Stimulated activated CD4-positive, alpha-beta T cell treated with anti-CD3 and anti-CD28 coated beads, Interleukin-2, amount 100 ng/mL, for 48 hours (primary cell): ENCODE measurements around the gene ERAS.
A peak's percentile ranks its signal among the peaks of the same experiment; 100 is the strongest.
"Not testable (repeated sequence)": the region's sequence is repeated elsewhere in the genome, so short reads cannot be mapped to it uniquely, and the experiment has no call there.

Source experiments
- DNase-seq, 2 donors: peaks; one replicate each; pipeline ENCODE4 v3.0.0-alpha.2; 2020

ERAS gene

GRCh38 chrX:48798318-48798717 is 28.0 kb upstream of the ERAS start:
- no peak for DNase-seq

- no peak for DNase-seq
These were observed 25.6 kb upstream of the ERAS start for GRCh38 chrX:48800574-48801279.

DNA sequence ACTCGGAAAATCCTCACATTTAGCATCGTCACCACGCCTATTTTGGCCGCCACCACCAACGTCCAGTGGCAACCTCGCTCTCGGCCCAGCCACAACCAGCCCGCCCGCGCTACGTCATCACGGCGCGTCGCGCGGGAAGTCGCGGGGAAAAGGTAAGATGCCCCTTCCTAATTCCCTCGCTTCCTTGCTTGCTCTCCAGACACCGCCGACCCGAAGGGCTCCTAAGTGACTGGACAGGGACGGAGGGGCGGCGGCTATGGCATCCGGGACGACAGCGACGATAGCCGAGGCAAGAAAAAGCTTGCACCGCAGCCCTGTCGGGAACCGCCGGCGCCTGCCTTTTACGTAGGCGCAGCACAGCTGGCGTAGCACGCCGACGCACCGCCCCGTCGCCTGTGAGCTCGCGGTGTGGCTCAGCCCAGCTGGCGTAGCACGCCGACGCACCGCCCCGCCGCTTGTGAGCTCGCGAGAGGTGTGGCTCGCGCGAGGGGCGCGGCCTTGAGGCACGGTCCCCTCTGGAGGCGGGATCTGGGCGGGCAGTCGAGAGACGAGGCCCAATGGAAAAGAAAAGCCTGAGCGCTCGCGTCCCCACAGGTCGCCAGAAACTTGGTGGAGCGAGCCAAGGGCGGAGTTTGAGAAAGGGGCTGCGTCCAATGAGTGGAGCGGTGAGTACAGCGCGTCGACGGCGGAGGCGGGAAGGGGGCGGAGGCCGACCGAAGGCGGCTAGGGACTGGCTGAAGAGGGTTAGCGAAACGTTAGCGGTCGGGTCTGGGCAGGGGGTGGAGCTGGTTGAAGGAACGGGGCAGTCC is 24.8 kb upstream of the ERAS start, which contains the start of gene HDAC6:
HDAC6 (plus strand) TSS at position 788 of the 809 bp plus-strand sequence. CDS start 626 bp downstream, outside the sequence.
- peak; percentile 82 to 83 for DNase-seq

DNA sequence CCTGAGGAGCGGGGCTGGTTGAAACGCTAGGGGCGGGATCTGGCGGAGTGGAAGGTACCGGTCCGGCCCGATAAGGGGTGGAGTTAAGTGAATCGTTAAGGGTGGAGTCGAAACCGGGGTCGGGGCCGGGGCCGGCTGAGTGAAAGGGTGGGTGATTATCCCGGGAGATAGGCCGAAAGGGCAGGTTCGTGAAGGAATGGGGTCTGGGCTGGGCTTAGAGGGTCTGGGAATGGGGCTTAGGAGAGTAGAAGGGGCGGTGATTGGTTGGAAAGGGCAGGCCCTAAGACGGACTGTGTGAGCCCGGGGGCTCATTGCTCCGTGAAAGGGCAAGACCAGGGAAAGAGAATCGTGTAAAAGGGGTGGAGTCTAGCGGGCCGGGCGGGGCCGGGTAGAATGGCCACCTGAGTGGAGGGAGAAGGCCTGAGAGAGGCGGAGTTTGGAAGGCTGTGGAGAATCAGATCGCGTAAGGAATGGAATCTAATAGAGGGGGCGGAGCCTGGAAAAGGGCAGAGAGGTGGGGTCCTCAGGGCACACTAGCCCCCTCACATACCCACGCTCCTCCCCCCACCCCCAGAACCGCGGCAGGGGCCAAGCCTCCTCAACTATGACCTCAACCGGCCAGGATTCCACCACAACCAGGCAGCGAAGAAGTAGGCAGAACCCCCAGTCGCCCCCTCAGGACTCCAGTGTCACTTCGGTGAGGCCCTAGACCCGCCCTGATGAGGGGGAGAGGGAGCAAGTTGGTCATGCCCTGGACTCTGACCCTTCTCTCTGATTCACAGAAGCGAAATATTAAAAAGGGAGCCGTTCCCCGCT is 24.0 kb upstream of the ERAS start:
- DNase-seq, result peak; percentile 46 to 59

GRCh38 chrX:48802905-48803200 is 23.5 kb upstream of the ERAS start:
- DNase-seq, result no peak

DNA sequence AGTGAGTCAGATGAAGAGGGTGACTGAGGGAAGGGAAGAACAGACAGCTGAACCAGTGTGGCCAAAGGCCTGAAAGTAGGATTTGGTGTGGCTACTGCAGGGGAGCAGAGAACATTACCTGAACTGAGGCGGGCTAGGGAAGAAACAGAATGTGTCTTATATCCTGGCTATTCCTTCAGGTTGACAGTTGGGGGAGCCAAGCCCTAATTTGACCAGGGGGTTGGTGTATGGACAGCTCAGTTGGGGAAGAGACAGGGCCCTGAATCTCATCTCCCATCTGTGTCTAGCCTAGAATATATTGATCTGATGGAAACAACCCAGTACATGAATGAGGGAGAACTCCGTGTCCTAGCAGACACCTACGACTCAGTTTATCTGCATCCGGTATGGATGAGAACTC is 20.2 kb upstream of the ERAS start:
- no peak for DNase-seq

DNA sequence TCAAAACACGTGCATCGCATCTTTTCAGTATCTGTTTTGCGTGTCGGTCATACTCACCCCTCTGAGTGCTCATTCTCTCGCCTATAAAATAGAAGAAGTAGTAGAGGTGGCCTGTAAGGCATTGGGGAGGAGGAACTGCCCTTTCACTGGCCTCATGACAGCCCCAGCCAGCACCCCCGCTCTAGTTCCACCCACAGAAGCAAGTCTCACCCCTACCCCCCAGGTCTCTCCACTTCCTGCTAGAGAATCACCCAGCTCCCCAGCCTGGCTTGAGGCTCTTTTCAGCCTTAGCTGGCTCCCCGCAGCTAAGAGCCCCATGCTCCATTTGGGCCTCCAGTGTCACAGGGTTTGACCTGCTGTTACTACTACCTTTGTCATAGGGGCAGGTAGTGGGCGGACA is 12.7 kb upstream of the ERAS start:
- no peak for DNase-seq

GRCh38 chrX:48814722-48815121 is 11.6 kb upstream of the ERAS start:
- DNase-seq, result no peak

- DNase-seq, result no peak
These were observed 11.0 kb upstream of the ERAS start for GRCh38 chrX:48815266-48815665.

- DNase-seq, result no peak
These were observed 10.1 kb upstream of the ERAS start for GRCh38 chrX:48816014-48816810.

DNA sequence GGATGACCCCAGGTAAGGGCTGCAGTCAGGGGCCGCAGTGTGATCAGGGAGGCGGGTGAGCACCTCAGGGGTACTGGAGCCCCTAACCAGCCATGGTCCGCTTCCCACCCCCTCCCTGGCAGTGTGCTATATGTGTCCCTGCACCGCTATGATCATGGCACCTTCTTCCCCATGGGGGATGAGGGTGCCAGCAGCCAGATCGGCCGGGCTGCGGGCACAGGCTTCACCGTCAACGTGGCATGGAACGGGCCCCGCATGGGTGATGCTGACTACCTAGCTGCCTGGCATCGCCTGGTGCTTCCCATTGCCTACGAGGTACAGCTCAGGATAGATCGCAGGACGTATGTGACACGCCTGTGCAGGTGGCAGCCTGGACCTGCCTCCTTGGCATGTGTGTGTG is 8.2 kb upstream of the ERAS start:
- DNase-seq, result no peak

GRCh38 chrX:48818866-48819265 is 7.4 kb upstream of the ERAS start:
- DNase-seq, result no peak

- not testable (repeated sequence) for DNase-seq
These were observed 6.9 kb upstream of the ERAS start for GRCh38 chrX:48819394-48819793.

GRCh38 chrX:48823053-48823452 is 3.3 kb upstream of the ERAS start:
- no peak for DNase-seq

GRCh38 chrX:48824066-48824465 is 2.2 kb upstream of the ERAS start:
- DNase-seq, result no peak

DNA sequence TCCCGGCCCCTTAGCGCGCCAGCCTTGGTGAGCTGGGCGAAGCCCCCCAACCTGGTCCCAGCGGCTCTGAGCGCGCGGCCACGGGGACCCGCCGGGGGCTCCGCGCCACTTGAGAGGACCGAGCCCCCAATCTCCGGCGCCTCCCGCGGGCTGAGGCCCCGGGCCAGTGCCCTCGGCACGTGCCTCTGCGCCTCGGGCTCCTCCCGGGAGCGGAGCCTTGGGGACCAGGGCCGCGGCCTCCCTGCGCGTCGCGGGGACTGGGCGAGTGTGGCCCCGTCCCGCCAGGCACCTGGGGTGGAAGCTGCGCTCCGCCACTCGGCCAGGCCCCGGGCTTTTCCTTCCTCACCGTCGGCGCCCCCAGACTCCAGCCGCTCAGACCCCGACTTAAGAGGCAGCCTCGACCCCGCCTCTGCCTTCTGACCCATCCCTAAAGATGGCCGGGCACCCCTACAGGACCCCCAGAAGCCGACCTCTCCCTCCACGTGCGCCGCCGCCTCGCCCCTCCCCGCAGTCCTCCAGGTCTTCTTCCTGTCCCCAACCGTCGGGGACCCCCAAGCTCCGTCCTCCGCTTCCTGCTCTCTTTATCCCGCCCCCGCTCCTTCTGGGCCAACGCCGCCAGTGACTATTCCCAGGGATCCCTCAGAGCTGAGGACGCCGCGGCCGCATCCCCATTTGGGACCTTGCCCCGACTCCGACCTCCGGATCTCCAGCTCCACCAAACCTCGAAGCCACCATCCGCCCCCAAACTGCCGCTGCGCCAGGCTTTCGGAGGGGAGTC is 752 bp downstream of the ERAS start:
- no peak for DNase-seq

- no peak for DNase-seq
These were observed 1.3 kb downstream of the ERAS start for GRCh38 chrX:48827654-48827968.

GRCh38 chrX:48829016-48829735 is 2.9 kb downstream of the ERAS start:
- DNase-seq, result no peak

DNA sequence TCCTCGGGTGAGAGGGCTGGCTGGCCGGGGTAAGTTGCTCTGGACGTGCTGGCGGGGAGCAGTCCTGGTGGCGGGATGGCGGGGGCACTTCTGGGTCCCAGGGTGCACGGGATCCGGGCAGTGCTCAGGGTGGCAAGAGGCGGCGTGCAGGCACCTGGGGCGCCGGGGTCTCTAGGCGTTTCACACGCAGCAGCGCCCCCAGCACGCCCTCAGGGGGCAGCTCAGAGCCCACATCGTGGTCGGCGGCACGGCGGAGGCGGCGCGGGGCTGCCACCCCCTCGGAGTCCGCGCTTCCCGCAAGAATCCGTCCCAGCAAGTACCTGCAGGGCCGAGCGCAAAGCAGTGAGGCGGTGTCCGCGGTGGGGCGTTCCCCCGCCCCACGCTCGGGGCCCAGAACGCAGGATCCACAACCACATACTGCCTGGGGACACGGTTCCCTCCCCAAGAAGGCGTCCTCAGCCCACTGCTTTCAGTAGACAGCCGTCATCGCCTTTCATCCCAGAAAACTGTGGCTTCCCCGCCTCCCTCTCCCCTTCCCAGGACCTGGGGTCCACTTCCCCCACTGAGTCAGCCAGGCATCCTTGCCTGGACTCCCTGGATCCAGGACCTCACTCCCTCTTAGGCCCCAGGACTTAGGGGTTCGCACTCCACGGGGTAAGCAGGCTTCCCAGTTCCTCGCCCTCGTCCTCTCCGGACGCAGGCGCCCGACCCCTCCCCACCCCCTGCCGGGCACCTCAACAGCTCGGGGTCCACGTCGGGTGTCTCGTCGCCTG is 5.0 kb downstream of the ERAS start:
- no peak for DNase-seq

DNA sequence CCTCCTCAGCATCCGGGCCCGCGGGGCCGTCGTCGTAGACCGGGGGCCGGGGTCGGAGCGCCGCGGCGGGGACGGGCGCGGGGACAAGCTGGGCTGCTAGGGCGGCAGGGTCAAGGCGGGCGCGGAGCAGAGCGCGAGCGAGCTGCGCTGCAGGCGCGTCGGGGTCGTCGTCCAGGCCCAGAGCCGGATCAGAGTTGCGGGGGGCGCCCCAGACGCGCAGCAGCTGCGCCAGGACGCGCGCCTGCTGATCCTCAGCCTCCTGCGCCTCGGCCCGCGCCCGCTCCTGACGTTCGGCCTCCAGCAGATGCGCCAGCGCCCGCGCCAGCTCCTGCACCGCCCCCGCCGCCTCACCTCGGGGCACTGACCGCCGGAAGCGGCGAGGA is 5.6 kb downstream of the ERAS start:
- DNase-seq, result no peak
